ACC112 (cell line): Measurements from ENCODE around the gene GFER.
"Not testable (repeated sequence)": the region's sequence is repeated elsewhere in the genome, so short reads cannot be mapped to it uniquely, and the experiment has no call there.

Source experiments
- H2AFZ ChIP-seq: fragments of 200-600 bp; sonication (generic); one replicate; pipeline ENCODE4 v1.6.0; 2017; ENCODE audit warnings: antibody characterized with exemption, low read length; ENCODE audit not compliant: unreplicated experiment
- H3K27ac ChIP-seq: fragments of 200-600 bp; sonication (generic); 2 replicates; pipeline ENCODE4 v1.5.1; 2014; ENCODE audit warnings: low read depth, mild to moderate bottlenecking, antibody characterized with exemption, low read length, moderate library complexity
- H3K27me3 ChIP-seq: fragments of 200-600 bp; sonication (generic); 2 replicates; pipeline ENCODE4 v1.6.1; 2014; ENCODE audit warnings: mild to moderate bottlenecking, antibody characterized with exemption, low read length, moderate library complexity, mixed read lengths; ENCODE audit not compliant: insufficient read depth
- H3K36me3 ChIP-seq: fragments of 200-600 bp; sonication (generic); 2 replicates; pipeline ENCODE4 v1.6.1; 2016; ENCODE audit warnings: mild to moderate bottlenecking, antibody characterized with exemption, low read length, moderate library complexity, mixed read lengths; ENCODE audit not compliant: insufficient read depth
- H3K4me1 ChIP-seq: fragments of 200-600 bp; sonication (generic); one replicate; pipeline ENCODE4 v1.6.1; 2016; ENCODE audit warnings: low read length, mixed read lengths; ENCODE audit not compliant: insufficient read depth, unreplicated experiment, control insufficient read depth
- H3K4me3 ChIP-seq: fragments of 200-600 bp; sonication (generic); 2 replicates; pipeline ENCODE4 v1.5.1; 2014; ENCODE audit warnings: mild to moderate bottlenecking, low read depth, low read length
- H3K79me2 ChIP-seq: fragments of 200-600 bp; sonication (generic); one replicate; pipeline ENCODE4 v1.6.0; 2016; ENCODE audit warnings: low read length; ENCODE audit not compliant: control insufficient read depth, unreplicated experiment, insufficient read depth

The GFER gene

DNA sequence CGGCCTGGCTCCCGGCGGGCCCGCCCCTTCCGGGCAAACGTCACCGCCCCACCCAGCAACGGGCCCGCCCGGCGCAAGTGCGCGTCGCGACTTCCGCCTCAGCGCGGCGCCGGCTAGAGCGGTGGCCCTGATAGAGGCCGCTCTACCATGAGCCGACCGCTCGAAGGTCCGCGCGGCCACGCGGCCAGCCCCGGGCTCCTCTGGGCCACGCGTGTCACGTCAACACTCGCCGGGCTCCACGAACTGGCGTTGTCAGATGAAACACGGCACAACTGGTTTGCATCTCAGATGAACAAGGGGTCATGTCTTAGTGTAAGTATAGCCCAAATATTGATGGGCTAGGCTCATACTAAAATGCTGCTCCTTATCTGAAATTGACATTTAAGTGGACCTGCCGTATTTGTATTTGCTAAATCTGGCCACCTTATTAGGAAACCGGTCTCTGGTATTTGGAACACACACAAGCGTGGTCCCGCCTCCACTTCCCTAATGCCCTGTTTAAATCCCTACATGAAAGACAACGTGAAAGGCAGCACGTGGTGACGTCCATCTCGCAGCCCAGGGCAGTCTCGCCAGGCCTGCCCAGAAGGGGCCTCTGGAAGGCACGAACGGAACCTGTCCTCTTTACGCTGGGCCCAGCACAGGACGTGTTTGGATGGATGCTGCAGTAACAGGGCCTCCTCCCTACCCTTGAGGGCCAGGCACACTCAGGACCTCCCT lies 26.0 kb downstream of the GFER start, which contains the start of gene ZNF598:
TSS of gene ZNF598 (minus strand) at position 31 of the 720 bp plus-strand sequence.
- H3K27ac ChIP-seq: peak within 1 kb of the TSS; percentile 74
- H2AFZ ChIP-seq: peak within 1 kb of the TSS; percentile 57
- peaks cover 55% of the 10 kb centered on the region for H3K79me2 ChIP-seq

DNA sequence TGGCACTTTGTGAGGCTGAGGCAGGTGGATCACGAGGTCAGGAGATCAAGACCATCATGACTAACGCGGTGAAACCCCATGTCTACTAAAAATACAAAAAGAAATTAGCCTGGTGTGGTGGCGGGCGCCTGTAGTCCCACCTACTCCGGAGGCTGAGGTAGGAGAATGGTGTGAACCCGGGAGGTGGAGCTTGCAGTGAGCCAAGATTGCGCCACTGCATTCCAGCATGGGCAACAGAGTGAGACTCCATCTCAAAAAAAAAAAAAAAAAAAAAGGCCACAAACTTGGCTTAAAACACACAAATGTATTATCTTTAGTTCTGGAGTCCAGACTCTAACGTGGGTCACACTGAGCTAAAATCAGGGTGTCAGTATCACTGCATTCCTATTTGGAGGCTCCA lies 27.7 kb downstream of the GFER start:
- peaks cover 28% of the 10 kb centered on the region for H3K4me1 ChIP-seq

More for the DNA sequence above, 26.0 kb downstream of the GFER start, which contains the start of gene ZNF598:
- Histone ChIP-seq H3K27me3 (no peaks in the 10 kb centered on the region), H3K36me3 (no peaks in the 10 kb centered on the region), H3K4me1 (peaks cover 20% of the 10 kb centered on the region), H3K4me3 (peak within 1 kb of the TSS; percentile 83)

DNA sequence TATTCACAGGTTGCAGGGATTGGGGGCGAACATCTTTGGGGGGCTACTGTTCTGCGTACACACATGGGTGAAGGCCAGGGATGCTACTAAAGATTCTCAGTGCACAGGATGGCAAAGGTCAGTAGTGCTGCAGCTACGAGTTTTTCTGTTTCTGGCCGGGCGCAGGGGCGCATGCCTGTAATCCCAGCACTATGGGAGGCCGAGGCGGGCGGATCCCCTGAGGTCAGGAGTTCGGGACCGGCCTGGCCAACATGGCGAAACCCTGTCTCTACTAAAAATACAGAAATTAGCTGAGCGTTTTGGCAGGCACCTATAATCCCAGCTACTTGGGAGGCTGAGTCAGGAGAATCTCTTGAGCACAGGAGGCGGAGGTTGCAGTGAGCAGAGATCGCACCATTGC lies 29.5 kb downstream of the GFER start:
- Histone ChIP-seq H3K4me3 (no peak overlapping the region), H3K79me2 (peaks cover 19% of the 10 kb centered on the region), H2AFZ (no peak overlapping the region), H3K27ac (no peak overlapping the region), H3K4me1 (peaks cover 13% of the 10 kb centered on the region), H3K36me3 (no peaks in the 10 kb centered on the region), H3K27me3 (no peaks in the 10 kb centered on the region)

More for the DNA sequence above, 27.7 kb downstream of the GFER start:
- H3K36me3 ChIP-seq, H3K27me3 ChIP-seq, H2AFZ ChIP-seq, H3K4me3 ChIP-seq, H3K27ac ChIP-seq: not testable (repeated sequence)
- peaks cover 37% of the 10 kb centered on the region for H3K79me2 ChIP-seq

DNA sequence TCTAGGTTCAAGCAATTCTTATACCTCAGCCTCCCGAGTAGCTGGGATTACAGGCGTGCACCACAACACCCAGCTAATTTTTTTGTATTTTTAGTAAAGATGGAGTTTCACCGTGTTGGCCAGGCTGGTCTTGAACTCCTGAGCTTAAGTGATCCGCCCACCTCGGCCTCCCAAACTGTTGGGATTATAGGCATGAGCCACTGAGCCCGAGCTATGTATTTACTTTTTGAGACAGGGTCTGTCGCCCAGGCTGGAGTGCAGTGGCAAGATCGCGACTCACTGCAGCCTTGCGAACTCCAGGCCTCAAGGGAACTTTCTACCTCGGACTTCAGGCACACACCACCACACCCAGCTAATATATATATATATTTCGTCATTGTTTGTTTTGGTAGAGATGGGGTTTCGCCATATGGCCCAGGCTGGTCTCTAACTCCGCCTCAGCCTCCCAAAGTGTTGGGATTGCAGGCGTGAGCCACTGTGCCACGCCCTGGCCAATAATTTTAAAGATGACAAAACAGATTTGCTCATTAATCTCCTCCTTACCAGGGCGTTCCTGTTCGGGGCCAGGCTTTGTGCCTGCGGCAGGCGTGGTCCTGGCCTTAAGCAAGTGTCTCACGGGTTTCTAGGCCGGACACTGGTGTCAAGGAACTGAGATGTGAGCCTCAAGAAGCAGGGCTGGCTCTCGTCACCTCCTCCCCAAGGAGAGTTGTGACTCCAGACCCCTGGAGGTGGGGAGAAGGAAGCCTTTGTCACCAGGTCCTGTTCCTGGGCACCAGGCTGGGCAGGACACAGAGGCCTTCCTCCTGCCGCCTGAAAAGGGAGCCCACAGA lies 31.3 kb downstream of the GFER start:
- Histone ChIP-seq H3K79me2 (peaks cover 6% of the 10 kb centered on the region), H3K4me3 (no peak overlapping the region), H3K27ac (peak overlapping the region; percentile 35; the same call in 1 of the 2 replicates), H2AFZ (no peak overlapping the region), H3K4me1 (peaks cover 13% of the 10 kb centered on the region), H3K36me3 (no peaks in the 10 kb centered on the region), H3K27me3 (peaks cover 11% of the 10 kb centered on the region; the same call in 1 of the 2 replicates)

DNA sequence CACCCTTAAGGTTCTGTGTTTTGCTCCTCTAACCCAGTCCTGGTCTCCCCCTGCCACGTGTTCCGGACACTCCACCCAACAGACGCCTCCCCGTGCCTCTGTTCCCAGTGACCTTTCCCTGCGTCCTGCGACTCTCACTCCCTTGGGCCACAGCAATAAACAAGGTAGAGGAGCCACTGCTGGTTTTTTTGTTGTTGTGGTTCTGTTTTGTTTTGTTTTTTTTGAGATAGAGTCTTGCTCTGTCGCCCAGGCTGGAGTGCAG lies 31.9 kb downstream of the GFER start:
- Histone ChIP-seq H3K79me2 (peaks cover under 1% of the 10 kb centered on the region), H3K4me1 (peaks cover 9% of the 10 kb centered on the region), H3K27ac (peak overlapping the region; percentile 35; the same call in 1 of the 2 replicates), H2AFZ (no peak overlapping the region), H3K4me3 (no peak overlapping the region), H3K27me3 (peaks cover 15% of the 10 kb centered on the region), H3K36me3 (no peaks in the 10 kb centered on the region)

DNA sequence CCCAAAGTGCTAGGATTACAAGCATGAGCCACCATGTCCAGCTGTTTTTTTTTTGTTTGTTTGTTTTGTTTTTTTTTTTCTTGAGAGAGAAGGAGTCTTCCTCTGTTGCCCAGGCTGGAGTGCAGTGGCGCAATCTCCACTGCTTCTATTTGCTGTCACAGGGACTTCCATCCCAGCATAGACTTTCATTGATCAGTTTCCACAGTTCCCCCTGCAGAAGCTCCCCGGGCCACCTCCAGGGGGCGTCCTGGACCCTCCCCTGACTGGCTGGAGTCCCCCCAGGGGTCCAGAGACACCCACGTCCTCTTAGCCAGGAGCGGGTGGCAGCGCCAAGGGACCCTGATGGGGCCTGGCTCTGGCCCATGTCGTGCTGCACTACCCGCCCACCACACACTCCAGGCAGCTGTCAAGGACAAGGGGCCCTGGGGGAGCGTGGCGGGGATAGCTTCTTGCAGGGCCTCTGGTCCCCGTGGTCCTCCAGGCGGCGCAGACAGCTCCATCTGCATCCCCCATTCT lies 32.5 kb downstream of the GFER start:
- Histone ChIP-seq H3K27ac (no peak overlapping the region), H3K36me3 (no peaks in the 10 kb centered on the region), H3K4me1 (peaks cover 9% of the 10 kb centered on the region), H3K79me2 (no peaks in the 10 kb centered on the region), H3K4me3 (no peak overlapping the region), H3K27me3 (peaks cover 16% of the 10 kb centered on the region), H2AFZ (no peak overlapping the region)

DNA sequence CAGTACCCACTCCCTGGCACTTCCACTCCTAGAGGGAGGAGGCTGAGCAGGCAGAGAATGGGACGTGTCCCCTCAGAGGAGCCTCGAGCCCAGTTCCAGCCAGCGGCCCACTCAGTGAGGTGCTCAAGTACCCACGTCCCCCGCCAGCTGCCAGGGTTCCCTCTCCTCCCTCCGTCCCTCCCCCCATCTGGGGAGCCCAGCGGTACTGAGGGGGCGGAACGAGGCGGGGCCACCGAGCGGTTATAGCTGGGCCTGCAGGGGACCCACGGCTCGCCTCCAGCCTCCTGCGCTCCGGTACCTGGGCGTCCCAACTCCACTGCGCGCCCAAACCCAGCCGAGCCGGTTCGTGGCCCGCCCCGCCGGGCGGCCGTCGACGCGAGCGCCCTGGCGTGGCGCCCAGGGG lies 35.5 kb downstream of the GFER start, which contains the start of gene NPW:
TSS of gene NPW (plus strand) at position 268 of the 403 bp plus-strand sequence.
- Histone ChIP-seq H3K36me3 (no peaks in the 10 kb centered on the region), H3K4me1 (peaks cover 9% of the 10 kb centered on the region), H3K27me3 (peaks cover 16% of the 10 kb centered on the region), H3K4me3 (peak within 1 kb of the TSS; percentile 51), H3K27ac (no peak within 1 kb of the TSS), H3K79me2 (no peaks in the 10 kb centered on the region), H2AFZ (peak within 1 kb of the TSS; percentile 25)

DNA sequence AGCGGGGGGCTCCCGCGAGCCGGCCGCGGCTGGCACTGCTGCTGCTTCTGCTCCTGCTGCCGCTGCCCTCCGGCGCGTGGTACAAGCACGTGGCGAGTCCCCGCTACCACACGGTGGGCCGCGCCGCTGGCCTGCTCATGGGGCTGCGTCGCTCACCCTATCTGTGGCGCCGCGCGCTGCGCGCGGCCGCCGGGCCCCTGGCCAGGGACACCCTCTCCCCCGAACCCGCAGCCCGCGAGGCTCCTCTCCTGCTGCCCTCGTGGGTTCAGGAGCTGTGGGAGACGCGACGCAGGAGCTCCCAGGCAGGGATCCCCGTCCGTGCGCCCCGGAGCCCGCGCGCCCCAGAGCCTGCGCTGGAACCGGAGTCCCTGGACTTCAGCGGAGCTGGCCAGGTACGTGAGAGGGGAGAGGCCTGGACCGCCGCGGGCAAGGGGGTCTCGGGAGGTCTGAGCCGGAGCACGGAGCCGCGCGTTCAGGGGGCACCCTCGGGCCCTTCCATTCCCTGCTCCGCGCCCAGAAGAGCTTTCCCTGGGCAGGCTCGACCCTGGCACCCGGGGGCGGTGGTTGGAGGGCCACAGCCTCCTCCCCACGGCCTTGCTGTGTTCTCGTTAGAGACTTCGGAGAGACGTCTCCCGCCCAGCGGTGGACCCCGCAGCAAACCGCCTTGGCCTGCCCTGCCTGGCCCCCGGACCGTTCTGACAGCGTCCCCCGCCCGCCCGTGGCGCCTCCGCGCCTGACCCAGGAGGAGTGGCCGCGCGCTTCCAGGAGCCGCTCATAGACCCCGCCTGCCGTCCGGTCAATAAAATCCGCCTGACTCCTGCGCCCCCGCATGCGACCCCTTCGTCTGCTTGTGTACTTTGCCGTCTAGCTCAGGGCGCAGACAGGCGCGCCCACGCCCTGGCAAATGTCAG lies 36.2 kb downstream of the GFER start:
- Histone ChIP-seq H3K79me2 (no peaks in the 10 kb centered on the region), H3K4me3 (peak overlapping the region; percentile 51), H3K27ac (no peak overlapping the region), H2AFZ (peak overlapping the region; percentile 25), H3K36me3 (no peaks in the 10 kb centered on the region), H3K27me3 (peaks cover 16% of the 10 kb centered on the region), H3K4me1 (peaks cover 8% of the 10 kb centered on the region)

DNA sequence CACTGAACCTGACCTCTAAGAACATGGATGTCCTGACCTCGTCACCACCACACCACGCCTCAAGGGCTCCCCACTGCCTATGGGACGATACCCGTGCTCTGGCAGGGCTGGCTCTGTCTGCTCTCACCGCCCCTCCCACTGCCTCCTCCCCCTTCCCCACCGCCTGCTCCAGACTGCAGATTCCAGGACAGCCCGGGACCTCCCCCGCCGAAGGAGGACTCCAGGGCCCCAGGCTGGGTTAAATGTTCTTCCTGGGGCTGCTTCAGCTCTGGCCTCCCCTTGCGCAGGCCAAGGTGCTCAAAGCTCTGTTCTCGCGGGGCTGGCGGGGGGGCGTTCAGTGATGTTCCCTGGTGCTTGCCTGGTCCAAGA lies 38.7 kb downstream of the GFER start:
- peaks cover 4% of the 10 kb centered on the region for H3K4me1 ChIP-seq

More for the DNA sequence above, 38.7 kb downstream of the GFER start:
- Histone ChIP-seq H3K4me3 (peak overlapping the region; percentile 59), H3K79me2 (no peaks in the 10 kb centered on the region), H3K36me3 (no peaks in the 10 kb centered on the region), H2AFZ (peak overlapping the region; percentile 83), H3K27me3 (peaks cover 16% of the 10 kb centered on the region), H3K27ac (no peak overlapping the region)
